SKM-1 treated with dmso at 0.1 percent for 144 hours (cell line): Measurements from ENCODE around the gene LDLRAD4.

ENCODE experiments used
- DNase-seq: peaks from one replicate; lab custom pipeline; 2025; ENCODE audit not compliant: unreplicated experiment; lab: John Stamatoyannopoulos, UW

Gene LDLRAD4

DNA sequence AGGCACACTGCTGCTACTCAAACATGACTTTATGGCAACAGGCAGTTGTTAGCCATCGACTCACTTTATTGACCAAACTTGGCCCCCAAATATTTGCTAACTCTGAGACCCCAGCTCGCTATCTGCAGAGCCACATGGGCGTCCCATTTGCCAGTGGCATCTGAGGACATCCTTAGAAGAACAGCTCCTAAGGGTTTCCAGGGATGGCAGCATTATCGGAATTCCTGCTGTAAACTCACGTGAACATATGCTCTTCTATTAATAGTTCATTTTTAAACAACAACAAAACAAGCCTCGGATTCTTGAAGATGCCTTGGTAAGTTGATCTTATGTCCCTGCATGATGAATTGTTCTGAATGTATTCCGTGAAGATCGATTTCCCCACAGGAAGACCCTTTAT lies 181.0 kb downstream of the LDLRAD4 start:
- no peak for DNase-seq

DNA sequence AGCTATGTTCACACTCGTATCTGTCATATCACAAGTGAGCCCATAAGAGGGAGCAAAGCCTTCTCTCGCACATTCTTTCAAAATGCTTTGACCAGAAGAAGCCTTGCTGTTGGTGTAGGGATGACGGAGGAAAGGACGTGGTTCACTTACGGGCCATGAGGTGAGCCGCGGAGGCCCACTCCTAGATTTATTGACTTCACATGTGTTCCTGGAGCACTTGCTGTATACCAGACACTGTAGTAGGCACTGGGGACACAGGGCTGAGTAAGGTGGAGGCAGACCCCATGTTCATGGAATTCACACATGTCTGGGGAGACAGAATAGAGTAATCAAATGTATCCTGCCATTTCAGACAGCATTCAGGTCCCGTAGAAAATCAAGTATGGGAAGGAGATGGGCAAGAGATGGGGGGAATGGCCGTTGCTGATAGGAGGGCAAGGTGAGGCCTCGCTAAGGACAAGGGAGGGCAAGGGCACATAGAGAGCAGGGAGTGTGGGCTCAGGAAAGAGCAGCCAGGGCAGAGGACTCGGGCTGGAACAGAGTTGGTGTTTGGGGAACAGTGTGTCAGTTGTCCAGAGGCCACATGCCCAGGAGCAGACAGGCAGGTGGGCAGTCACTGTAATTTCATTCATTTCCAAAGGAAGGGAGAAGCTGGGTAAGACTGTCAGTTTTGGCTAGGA lies 182.2 kb downstream of the LDLRAD4 start:
- no peak for DNase-seq

DNA sequence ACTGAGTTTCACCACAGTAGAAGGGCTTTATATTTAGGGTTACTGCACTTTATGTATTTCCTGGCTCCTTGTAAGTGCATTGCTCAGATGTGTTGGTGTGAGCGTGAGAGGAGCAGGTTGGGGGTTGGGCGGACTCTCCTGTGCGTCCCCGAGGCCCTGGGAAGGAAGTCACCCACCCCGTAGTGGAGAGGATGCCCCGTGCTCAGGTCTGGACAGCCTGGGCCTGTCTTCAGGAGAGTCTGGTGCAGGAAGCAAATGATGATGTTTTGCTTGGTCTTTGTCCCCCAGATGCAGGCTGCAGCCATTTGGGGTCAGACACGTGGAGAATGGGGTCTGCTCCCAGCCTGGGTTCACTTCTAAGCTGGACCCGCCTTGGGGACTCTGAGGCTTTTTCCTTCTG lies 182.8 kb downstream of the LDLRAD4 start:
- DNase-seq: no peak

DNA sequence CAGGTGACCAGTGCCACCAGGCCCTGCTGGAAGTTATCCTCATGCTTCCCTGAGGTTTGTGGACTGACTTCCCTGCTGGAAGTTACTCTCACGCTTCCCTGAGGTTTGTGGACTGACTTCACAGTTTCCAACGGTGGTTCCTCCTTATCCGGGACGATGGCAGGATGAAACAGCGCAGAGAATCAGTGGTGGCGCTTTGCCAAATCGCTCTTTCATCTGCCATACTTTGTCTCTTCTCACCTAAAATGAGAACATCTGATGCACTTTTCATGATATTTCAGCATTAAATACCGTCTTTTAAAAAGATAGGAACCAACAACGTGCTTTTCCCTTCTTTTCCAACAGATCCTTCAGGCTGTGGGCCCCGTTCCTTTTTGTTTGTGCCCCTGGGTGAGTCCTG lies 183.3 kb downstream of the LDLRAD4 start:
- no peak for DNase-seq

- DNase-seq: no peak
Observed at GRCh38 chr18:13403786-13404549, 185.4 kb downstream of the LDLRAD4 start.

- DNase-seq: no peak
Observed at GRCh38 chr18:13405305-13406038, 186.9 kb downstream of the LDLRAD4 start.

- DNase-seq: no peak
Observed at GRCh38 chr18:13406049-13406615, 187.6 kb downstream of the LDLRAD4 start.

- DNase-seq: no peak
Observed at GRCh38 chr18:13406736-13407135, 188.2 kb downstream of the LDLRAD4 start.

GRCh38 chr18:13407484-13407883 lies 188.9 kb downstream of the LDLRAD4 start:
- DNase-seq: no peak

- no peak for DNase-seq
Observed at GRCh38 chr18:13409026-13409425, 190.5 kb downstream of the LDLRAD4 start.

- DNase-seq: no peak
Observed at GRCh38 chr18:13409997-13410396, 191.4 kb downstream of the LDLRAD4 start.

- no peak for DNase-seq
Observed at GRCh38 chr18:13410471-13410870, 191.9 kb downstream of the LDLRAD4 start.

- no peak for DNase-seq
Observed at GRCh38 chr18:13412017-13412416, 193.5 kb downstream of the LDLRAD4 start.

GRCh38 chr18:13412901-13413300 lies 194.3 kb downstream of the LDLRAD4 start:
- no peak for DNase-seq

DNA sequence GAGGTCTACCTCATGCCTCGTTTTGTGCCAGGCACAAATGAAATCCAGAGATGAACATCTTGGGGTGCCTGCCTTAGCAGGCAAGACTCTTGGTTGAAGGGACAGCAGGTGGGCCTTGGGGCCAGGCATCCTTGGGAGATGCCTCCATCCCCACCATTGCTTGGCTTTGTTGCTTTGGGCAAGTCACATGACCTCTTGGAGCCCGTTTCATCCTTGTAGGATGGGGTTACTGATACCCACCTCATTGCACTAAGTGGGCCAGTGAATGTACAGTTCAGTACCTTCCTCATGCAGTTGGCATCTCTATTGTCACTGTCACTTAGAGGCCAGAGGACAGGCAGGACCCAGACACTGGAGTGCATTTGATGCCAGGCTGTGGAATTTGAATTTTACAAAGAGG lies 195.5 kb downstream of the LDLRAD4 start:
- no peak for DNase-seq

- DNase-seq: no peak
Observed at GRCh38 chr18:13414521-13414920, 196.0 kb downstream of the LDLRAD4 start.

GRCh38 chr18:13415736-13416135 lies 197.2 kb downstream of the LDLRAD4 start:
- DNase-seq: no peak

GRCh38 chr18:13416208-13416607 lies 197.6 kb downstream of the LDLRAD4 start:
- no peak for DNase-seq

DNA sequence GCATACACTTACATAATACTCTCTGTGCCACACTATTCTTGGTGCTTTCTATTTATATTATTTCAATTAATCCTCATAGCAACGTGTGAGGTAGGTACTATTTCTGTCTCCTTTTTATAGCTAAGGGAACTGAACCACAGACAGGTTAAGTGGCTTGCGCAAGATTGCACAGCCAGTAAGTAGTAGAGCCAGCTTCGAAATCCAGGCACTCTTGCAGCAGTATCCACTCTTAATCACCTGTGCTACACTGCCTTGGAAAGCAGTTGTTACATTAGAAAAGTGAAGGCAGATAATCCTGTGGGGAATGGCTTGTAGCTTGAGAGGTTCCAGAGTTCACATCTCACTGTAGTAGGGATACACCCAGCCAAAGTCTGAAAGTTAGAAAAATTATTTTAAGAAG lies 198.3 kb downstream of the LDLRAD4 start:
- peak; percentile 11 for DNase-seq

GRCh38 chr18:13418013-13418710 lies 199.6 kb downstream of the LDLRAD4 start:
- no peak for DNase-seq
